ENCODE measurements around the gene ADAMTS7.

- TF ChIP-seq POLR2A (IDR thresholded peaks at IDR 0.05; ENCODE audit: insufficient read depth in 1 of 2, low read depth in 2 of 2, low read length in 2 of 2): no peak
- no peak for TF ChIP-seq ZNF350 (CRISPR knock-in tag; IDR thresholded peaks at IDR 0.05; ENCODE audit: borderline replicate concordance, low read depth)
- TF ChIP-seq ZNF577 (CRISPR knock-in tag; IDR thresholded peaks at IDR 0.05; ENCODE audit: borderline replicate concordance, low read depth): no peak
- TF ChIP-seq SMC3 (IDR thresholded peaks at IDR 0.05; ENCODE audit: low read length): no peak
Measured at GRCh38 chr15:78789615-78790014, 21.6 kb downstream of the ADAMTS7 start.
